H1 (cell line): Measurements from ENCODE around the gene RPLP2. TPM values are rescaled to one million over a fixed set of nuclear protein-coding genes. Genes with fewer than 3 reads are reported as not detected.

ENCODE experiments used
- CTCF ChIA-PET: fragments of 300-600 bp; sonication (Branson Sonifier 250); formaldehyde crosslinking; loops from one replicate; lab custom pipeline; 2021; ENCODE audit not compliant: partially characterized antibody; lab: Charles Lee
- POLR2A ChIA-PET: fragments of 300-600 bp; sonication (Branson Sonifier 250); formaldehyde crosslinking; loops from one replicate; lab custom pipeline; 2021; ENCODE audit warnings: inconsistent platforms; ENCODE audit not compliant: partially characterized antibody; lab: Charles Lee
- DNase-seq, 2 experiments: peaks; one replicate each; pipeline versions ENCODE4 v3.0.0 to v3.0.0-alpha.2; 2010 to 2022; ENCODE audit warnings: low spot score in 2 of 2, low read depth in 1 of 2, mixed read lengths in 1 of 2
- FAIRE-seq: peaks from 2 replicates; lab custom pipeline; 2011; peaks lifted over from hg19 to GRCh38; lab: Jason Lieb, UNC
- H2AFZ ChIP-seq: 2 replicates; pipeline ENCODE4 v1.8.1; 2012; ENCODE audit warnings: low read length, inconsistent platforms
- H2AK5ac ChIP-seq: 2 replicates; pipeline ENCODE4 v1.6.1; 2013; ENCODE audit warnings: low read depth, low read length
- H2BK120ac ChIP-seq: replicated peaks from 2 replicates; pipeline ENCODE3; 2013; ENCODE audit warnings: low read depth, low read length, inconsistent platforms
- H2BK12ac ChIP-seq: 2 replicates; pipeline ENCODE4 v1.6.1; 2013; ENCODE audit warnings: low read depth, low read length
- H2BK15ac ChIP-seq: 2 replicates; pipeline ENCODE4 v1.6.1; 2013; ENCODE audit warnings: low read length
- H2BK20ac ChIP-seq: 2 replicates; pipeline ENCODE4 v1.6.1; 2013; ENCODE audit warnings: low read length
- H2BK5ac ChIP-seq: 2 replicates; pipeline ENCODE4 v1.6.1; 2013; ENCODE audit warnings: low read depth, low read length
- H3K14ac ChIP-seq: 2 replicates; pipeline ENCODE4 v1.6.1; 2013; ENCODE audit warnings: inconsistent platforms; ENCODE audit not compliant: insufficient read length
- H3K18ac ChIP-seq: 2 replicates; pipeline ENCODE4 v1.6.1; 2013; ENCODE audit warnings: low read length; ENCODE audit errors: extremely low read depth
- H3K23ac ChIP-seq: 2 replicates; pipeline ENCODE4 v1.6.1; 2013; ENCODE audit warnings: inconsistent platforms; ENCODE audit not compliant: insufficient read length
- H3K23me2 ChIP-seq: 2 replicates; pipeline ENCODE4 v1.6.1; 2013; ENCODE audit warnings: low read depth, low read length
- H3K27ac ChIP-seq: 2 replicates; pipeline ENCODE4 v1.6.1; 2011; ENCODE audit warnings: low read depth, low read length, inconsistent platforms
- H3K27me3 ChIP-seq, 4 experiments: replicated peaks in 1 of 4; 1 replicate in 1 of 4; 2 replicates in 3 of 4; pipeline versions ENCODE4 v1.6.1 to v1.8.1; 2011 to 2013; ENCODE audit warnings: low read length in 3 of 4, mild to moderate bottlenecking in 3 of 4, inconsistent platforms in 2 of 4, mixed read lengths in 2 of 4, moderate library complexity in 1 of 4; ENCODE audit not compliant: control insufficient read depth in 3 of 4, insufficient read depth in 3 of 4; ENCODE audit errors: extremely low read depth in 1 of 4
- H3K36me3 ChIP-seq, 4 experiments: 2 replicates each; pipeline versions ENCODE4 v1.6.1 to v1.8.1; 2011 to 2013; ENCODE audit warnings: mild to moderate bottlenecking in 4 of 4, low read length in 3 of 4, moderate library complexity in 2 of 4, control low read depth in 1 of 4, inconsistent platforms in 1 of 4; ENCODE audit not compliant: insufficient read depth in 4 of 4, control insufficient read depth in 2 of 4
- H3K4ac ChIP-seq: replicated peaks from 2 replicates; pipeline ENCODE3; 2013; ENCODE audit warnings: low read length, low read depth, mixed read lengths, inconsistent platforms; ENCODE audit not compliant: insufficient read length
- H3K4me1 ChIP-seq, 4 experiments: replicated peaks in 1 of 4; 1 replicate in 1 of 4; 2 replicates in 3 of 4; pipeline versions ENCODE4 v1.6.1 to v1.8.1; 2011 to 2013; ENCODE audit warnings: low read length in 3 of 4, inconsistent platforms in 2 of 4, mixed read lengths in 1 of 4; ENCODE audit not compliant: insufficient read depth in 4 of 4, control insufficient read depth in 3 of 4
- H3K4me2 ChIP-seq, 2 experiments: 2 replicates each; pipeline versions ENCODE4 v1.6.1 to v1.8.1; 2011 to 2013; ENCODE audit warnings: low read depth in 2 of 2, low read length in 2 of 2, control low read depth in 1 of 2, inconsistent platforms in 1 of 2, mild to moderate bottlenecking in 1 of 2; ENCODE audit not compliant: insufficient read depth in 1 of 2
- H3K4me3 ChIP-seq, 4 experiments: fragments of 200-600, 300-600 bp in 1 of 4; sonication (generic), shearing (Covaris generic), sonication (Bioruptor Twin) in 1 of 4; 2 replicates each; pipeline versions ENCODE4 v1.5.1 to v1.8.1; 2011 to 2016; ENCODE audit warnings: low read length in 4 of 4, low read depth in 3 of 4, control low read depth in 2 of 4, inconsistent platforms in 2 of 4, mild to moderate bottlenecking in 2 of 4, mixed read lengths in 1 of 4, moderate library complexity in 1 of 4; ENCODE audit not compliant: insufficient read depth in 2 of 4; ENCODE audit errors: extremely low read depth in 1 of 4
- H3K56ac ChIP-seq: replicated peaks from 2 replicates; pipeline ENCODE3; 2013; ENCODE audit warnings: low read depth, mild to moderate bottlenecking, mixed read lengths, low read length, inconsistent platforms; ENCODE audit not compliant: insufficient read length
- H3K79me1 ChIP-seq: 2 replicates; pipeline ENCODE4 v1.6.1; 2013; ENCODE audit warnings: low read depth, low read length, control low read depth
- H3K79me2 ChIP-seq, 2 experiments: 2 replicates each; pipeline versions ENCODE4 v1.6.1 to v1.8.1; 2012 to 2013; ENCODE audit warnings: low read length in 2 of 2, mild to moderate bottlenecking in 2 of 2, inconsistent platforms in 1 of 2; ENCODE audit not compliant: insufficient read depth in 2 of 2, control insufficient read depth in 1 of 2
- H3K9ac ChIP-seq, 4 experiments: replicated peaks in 1 of 4; 1 replicate in 1 of 4; 2 replicates in 3 of 4; pipeline versions ENCODE4 v1.6.1 to v1.8.1; 2011 to 2013; ENCODE audit warnings: low read depth in 3 of 4, low read length in 3 of 4, control low read depth in 2 of 4, mild to moderate bottlenecking in 2 of 4, moderate library complexity in 2 of 4, inconsistent platforms in 1 of 4; ENCODE audit errors: extremely low read depth in 1 of 4
- H3K9me3 ChIP-seq, 2 experiments: 2 replicates each; pipeline versions ENCODE4 v1.6.1 to v1.8.1; 2012 to 2013; ENCODE audit warnings: mild to moderate bottlenecking in 2 of 2, moderate library complexity in 2 of 2, control low read depth in 1 of 2, inconsistent platforms in 1 of 2, low read depth in 1 of 2, low read length in 1 of 2, mixed read lengths in 1 of 2; ENCODE audit not compliant: insufficient read depth in 2 of 2
- H4K20me1 ChIP-seq, 2 experiments: replicated peaks in 1 of 2; 2 replicates each; pipeline versions ENCODE3 to v1.8.1; 2011 to 2013; ENCODE audit warnings: inconsistent platforms in 2 of 2, low read length in 2 of 2, mild to moderate bottlenecking in 1 of 2; ENCODE audit not compliant: insufficient read depth in 2 of 2, control insufficient read depth in 1 of 2
- H4K5ac ChIP-seq: 2 replicates; pipeline ENCODE4 v1.6.1; 2013; ENCODE audit warnings: low read length, low read depth, mixed read lengths, inconsistent platforms; ENCODE audit not compliant: insufficient read length
- H4K8ac ChIP-seq: 2 replicates; pipeline ENCODE4 v1.8.0; 2013; ENCODE audit warnings: mild to moderate bottlenecking, moderate library complexity, low read length, inconsistent platforms; ENCODE audit not compliant: insufficient read depth; ENCODE audit errors: extremely low read depth
- H4K91ac ChIP-seq: replicated peaks from 2 replicates; pipeline ENCODE3; 2013; ENCODE audit warnings: low read length, mixed read lengths, inconsistent platforms; ENCODE audit not compliant: insufficient read length
- ASH2L ChIP-seq: fragments of 200-600, 300-600 bp; sonication (generic); IDR thresholded peaks from one replicate; pipeline ENCODE4 v1.7.1; 2017; ENCODE audit warnings: low read length
- BCL11A ChIP-seq, 2 experiments: IDR thresholded peaks; one replicate each; pipeline ENCODE4 v1.6.1; 2011; ENCODE audit warnings: low read depth in 2 of 2, low read length in 2 of 2, mild to moderate bottlenecking in 2 of 2
- CHD1 ChIP-seq: IDR thresholded peaks from 2 replicates; pipeline ENCODE4 v1.6.1; 2012; ENCODE audit warnings: low read depth, low read length, improper control_type of control experiment
- CREB1 ChIP-seq: IDR thresholded peaks from 2 replicates; pipeline ENCODE4 v1.6.1; 2012; ENCODE audit warnings: inconsistent platforms
- HDAC2 ChIP-seq, 2 experiments: fragments of 300-600 bp in 1 of 2; sonication (generic) in 1 of 2; IDR thresholded peaks; 2 replicates each; pipeline ENCODE4 v1.6.1; 2011 to 2012; ENCODE audit warnings: low read depth in 2 of 2, low read length in 2 of 2, mild to moderate bottlenecking in 2 of 2, moderate library complexity in 2 of 2, borderline replicate concordance in 1 of 2, inconsistent platforms in 1 of 2
- JUN ChIP-seq: IDR thresholded peaks from 2 replicates; pipeline ENCODE4 v1.6.1; 2011; ENCODE audit warnings: low read depth, mild to moderate bottlenecking, improper control_type of control experiment, low read length
- KDM1A ChIP-seq: fragments of 200-600, 300-600 bp; sonication (generic); IDR thresholded peaks from 2 replicates; pipeline ENCODE4 v1.7.1; 2016; ENCODE audit warnings: mild to moderate bottlenecking, low read length, borderline replicate concordance
- MAFK ChIP-seq: IDR thresholded peaks from 2 replicates; pipeline ENCODE4 v1.6.1; 2012; ENCODE audit warnings: low read depth, mild to moderate bottlenecking, improper control_type of control experiment, low read length
- NRF1 ChIP-seq: IDR thresholded peaks from 2 replicates; pipeline ENCODE4 v1.6.1; 2011; ENCODE audit warnings: mild to moderate bottlenecking, low read depth, low read length, improper control_type of control experiment
- SP4 ChIP-seq: IDR thresholded peaks from 2 replicates; pipeline ENCODE4 v1.6.1; 2012; ENCODE audit warnings: low read length, inconsistent platforms
- SUZ12 ChIP-seq: fragments of 200-600 bp; sonication (generic); IDR thresholded peaks from 2 replicates; pipeline ENCODE4 v1.6.1; 2012; ENCODE audit warnings: mild to moderate bottlenecking, inconsistent platforms, low read length, moderate library complexity, mixed read lengths
- ZNF274 ChIP-seq: IDR thresholded peaks from 2 replicates; pipeline ENCODE4 v1.7.0; 2012; ENCODE audit warnings: low read length, borderline replicate concordance; ENCODE audit errors: extremely low read depth
- WGBS, 2 experiments: shearing (Covaris generic) in 1 of 2; methylation state at CpG; one replicate each; pipeline versions ENCODE4 v1.1.6 to v1.1.7; 2013 to 2015; ENCODE audit warnings: low lambda C conversion rate in 2 of 2, mixed read lengths in 2 of 2, inconsistent platforms in 1 of 2, low coverage in 1 of 2, missing lambda C conversion rate in 1 of 2; ENCODE audit not compliant: insufficient replicate concordance in 2 of 2, insufficient coverage in 1 of 2, insufficient read length in 1 of 2; ENCODE audit errors: extremely low coverage in 1 of 2, missing lambda C conversion rate in 1 of 2; 5-methylcytosine and 5-hydroxymethylcytosine counted together
- polyA plus RNA-seq, 7 experiments: library from polyadenylated mRNA; depleted of rRNA in 3 of 7; stranded (reverse) in 5 of 7; unstranded in 2 of 7; fragments of >200 nt in 5 of 7; fragments of 200-250 nt in 2 of 7; gene quantifications; 1 replicate in 5 of 7; 2 replicates in 1 of 7; 4 replicates in 1 of 7; pipeline versions ENCODE4 v1.2.1 to v1.2.3, GENCODE V29; 2011 to 2013; ENCODE audit warnings: missing spikeins in 2 of 7, mixed read lengths in 2 of 7
- total RNA-seq: library from RNA; stranded (reverse); fragmentation: NEBNext Ultra II Directional; extraction: Animal tissue kit (Norgen Biotek cat#: 25700); gene quantifications from 2 replicates; pipeline ENCODE4 v1.2.1, GENCODE V29; 2021

The RPLP2 gene
- total and polyA plus RNA-seq, 2 of the 8 experiments (the other 6 are each of a cell fraction or from before 2014, with no cell fraction given): 1,789 to 2,106 TPM

DNA sequence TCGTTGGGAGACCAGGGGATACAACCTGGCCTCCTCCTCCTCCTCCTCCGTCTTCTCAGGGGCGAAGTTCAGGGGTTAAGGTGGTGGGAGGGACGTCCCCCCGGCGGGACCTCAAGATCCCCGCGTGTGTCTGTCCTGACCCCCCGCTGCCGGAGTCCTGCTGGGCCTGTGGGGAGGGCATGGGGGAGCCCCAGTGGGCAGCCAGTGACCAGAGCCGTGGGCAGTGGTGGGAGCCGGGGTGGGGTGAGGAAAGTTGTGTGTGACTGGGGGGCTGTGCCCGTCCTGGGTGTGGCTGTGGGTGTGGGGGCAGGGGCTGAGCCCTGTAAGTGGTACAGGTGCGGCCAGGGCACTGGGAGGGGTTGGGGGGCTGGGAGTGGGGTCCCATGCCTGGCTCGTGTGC is 43.0 kb downstream of the RPLP2 start:
- H3K23ac ChIP-seq: no peak overlapping the region
- H4K20me1 ChIP-seq: peaks cover 18 to 47% of the 10 kb centered on the region in 2 experiments
- H2BK20ac ChIP-seq: no peak overlapping the region
- H3K9ac ChIP-seq: no peak overlapping the region
- peaks cover 2% of the 10 kb centered on the region for H3K79me1 ChIP-seq
- no peaks in the 10 kb centered on the region for H3K36me3 ChIP-seq
- H3K4me3 ChIP-seq: no peak overlapping the region
- no peak overlapping the region for H2BK5ac ChIP-seq
- TF ChIP-seq HDAC2 (IDR thresholded peaks at IDR 0.05; ENCODE audit: borderline replicate concordance in 1 of 2, low read depth in 2 of 2, low read length in 2 of 2) (no peak), SP4 (no peak), CREB1 (no peak), SUZ12 (no peak), JUN (no peak), KDM1A (no peak), BCL11A (IDR thresholded peaks at IDR 0.05; ENCODE audit: low read depth in 2 of 2, low read length in 2 of 2) (no peak), CHD1 (no peak), ZNF274 (no peak), ASH2L (no peak), NRF1 (no peak), MAFK (no peak)
- H3K4me2 ChIP-seq: no peak overlapping the region
- no peak overlapping the region for H3K27ac ChIP-seq
- H3K18ac ChIP-seq: no peak overlapping the region; the same call in 1 of the 2 replicates
- no peak overlapping the region for H4K5ac ChIP-seq
- no peak for FAIRE-seq
- no peak overlapping the region for H3K4ac ChIP-seq
- H3K56ac ChIP-seq: no peak overlapping the region
- H3K9me3 ChIP-seq: no peaks in the 10 kb centered on the region
- 89% methylated on average over 11 of the region's 15 CpGs; no CpG with 5 or more reads in 1 of the 2 experiments for WGBS, 2 experiments
- H2AK5ac ChIP-seq: no peak overlapping the region
- no peak overlapping the region for H4K91ac ChIP-seq
- no peak overlapping the region for H2AFZ ChIP-seq
- no peak overlapping the region for H2BK15ac ChIP-seq
- ChIA-PET CTCF (interaction anchor here (0.6 to 10.5 kb wide), 6 partner anchors 7 to 131 kb away, joined by 3 to 74 read pairs (median 4); partner anchors contain the start of gene TSPAN4), POLR2A (interaction anchor here (1.0 to 13.8 kb wide), 4 partner anchors 11 to 20 kb away, joined by 4 to 234 read pairs (median 11); partner anchors contain the start of genes CD151, POLR2L and TSPAN4)
- H3K23me2 ChIP-seq: peaks cover 18% of the 10 kb centered on the region; the same call in 1 of the 2 replicates
- H4K8ac ChIP-seq: no peak overlapping the region; the same call in 1 of the 2 replicates
- no peak overlapping the region for H3K14ac ChIP-seq
- H3K79me2 ChIP-seq: no peaks in the 10 kb centered on the region; a peak in 1 of 4 replicates
- no peak overlapping the region for H2BK12ac ChIP-seq
- no peak overlapping the region for H2BK120ac ChIP-seq
- peaks cover 0 to 33% (median 23%) of the 10 kb centered on the region in 4 experiments; a peak in 6 of 7 replicates for H3K4me1 ChIP-seq
- DNase-seq: no peak
- H3K27me3 ChIP-seq: peaks cover 0 to 2% (median under 1%) of the 10 kb centered on the region in 4 experiments; a peak in 3 of 7 replicates
